HCT116 (cell line): ENCODE measurements around the gene CTNNAL1. TPM values are rescaled to one million over a fixed set of nuclear protein-coding genes. Genes with fewer than 3 reads are reported as not detected.

Experiments used
- ATAC-seq: fragments of 200-7000 bp; cut with Tn5 transposase; 2 replicates; pipeline ENCODE4 v1.9.1; 2020; ENCODE audit warnings: mild to moderate bottlenecking, moderate library complexity
- BruUV-seq: library from RNA; stranded (reverse); fragments of 400-500 nt; replicated peaks from 2 replicates; lab custom pipeline; 2021; lab: Mats Ljungman, UMichigan
- CTCF ChIA-PET: fragments of 300-600 bp; sonication (Branson Sonifier 250); formaldehyde crosslinking; loops from one replicate; lab custom pipeline; 2021; ENCODE audit warnings: antibody characterized with exemption; lab: Charles Lee
- POLR2A ChIA-PET: fragments of 300-600, 350-600 bp; sonication (Branson Sonifier 250); formaldehyde crosslinking; loops from one replicate; lab custom pipeline; 2021; ENCODE audit warnings: antibody characterized with exemption; lab: Charles Lee
- RAD21 ChIA-PET, 2 experiments: fragments of 300-600 bp; sonication (Branson Sonifier 250); formaldehyde crosslinking; loops; one replicate each; lab custom pipeline; 2023; ENCODE audit warnings: low total read pairs in 2 of 2; ENCODE audit not compliant: uncharacterized antibody in 2 of 2, unreplicated experiment in 2 of 2, low non-redundant PET in 1 of 2; lab: Charles Lee
- DNase-seq: peaks from one replicate; pipeline ENCODE4 v3.0.0-alpha.2; 2010; ENCODE audit warnings: low read depth, low spot score
- H2AFZ ChIP-seq: fragments of 200-600 bp; shearing (Covaris generic), sonication (generic); 2 replicates; pipeline ENCODE4 v1.6.1; 2017; ENCODE audit warnings: low read depth, mixed run types, mixed read lengths, antibody characterized with exemption, low read length; ENCODE audit not compliant: poor library complexity, severe bottlenecking
- H3K27ac ChIP-seq: 2 replicates; pipeline ENCODE4 v1.5.1; 2012; ENCODE audit warnings: low read depth, low read length
- H3K27me3 ChIP-seq: fragments of 200-600 bp; sonication (generic); 2 replicates; pipeline ENCODE4 v1.6.1; 2016; ENCODE audit warnings: mixed run types, low read length, mixed read lengths; ENCODE audit not compliant: insufficient read depth
- H3K36me3 ChIP-seq, 2 experiments: fragments of 200-500 bp in 1 of 2; fragments of 200-600 bp in 1 of 2; sonication (Bioruptor generic) in 1 of 2; sonication (generic) in 1 of 2; 2 replicates each; pipeline versions ENCODE4 v1.5.1 to v1.6.1; 2014 to 2016; ENCODE audit warnings: low read length in 2 of 2, inconsistent platforms in 1 of 2, mixed read lengths in 1 of 2, mixed run types in 1 of 2; ENCODE audit not compliant: insufficient read depth in 2 of 2, control insufficient read depth in 1 of 2
- H3K4me1 ChIP-seq, 2 experiments: fragments of 200-600 bp in 1 of 2; sonication (generic) in 1 of 2; 2 replicates each; pipeline versions ENCODE4 v1.5.1 to v1.6.1; 2012 to 2017; ENCODE audit warnings: low read length in 2 of 2, inconsistent platforms in 1 of 2, mild to moderate bottlenecking in 1 of 2, mixed read lengths in 1 of 2, mixed run types in 1 of 2, moderate library complexity in 1 of 2; ENCODE audit not compliant: insufficient read depth in 2 of 2, control insufficient read depth in 1 of 2
- H3K4me2 ChIP-seq: fragments of 200-600 bp; sonication (generic); 2 replicates; pipeline ENCODE4 v1.6.1; 2017; ENCODE audit warnings: mixed run types, low read length, mixed read lengths
- H3K4me3 ChIP-seq, 2 experiments: fragments of 200-600 bp in 1 of 2; sonication (generic) in 1 of 2; replicated peaks in 1 of 2; 2 replicates each; pipeline ENCODE4 v1.5.1; 2011 to 2016; ENCODE audit warnings: low read length in 2 of 2, control low read depth in 1 of 2, low read depth in 1 of 2, mild to moderate bottlenecking in 1 of 2, mixed read lengths in 1 of 2, mixed run types in 1 of 2
- H3K79me2 ChIP-seq: fragments of 200-600 bp; sonication (generic); 2 replicates; pipeline ENCODE4 v1.6.1; 2017; ENCODE audit warnings: mild to moderate bottlenecking, mixed run types, low read length, moderate library complexity, mixed read lengths; ENCODE audit not compliant: insufficient read depth
- H3K9ac ChIP-seq: fragments of 200-600 bp; sonication (generic); 2 replicates; pipeline ENCODE4 v1.6.1; 2016; ENCODE audit warnings: low read length, mixed read lengths
- H3K9me2 ChIP-seq: fragments of 200-600 bp; sonication (generic), shearing (Covaris generic); 2 replicates; pipeline ENCODE4 v1.6.1; 2017; ENCODE audit warnings: mixed run types, mild to moderate bottlenecking, moderate library complexity; ENCODE audit not compliant: insufficient read depth
- H3K9me3 ChIP-seq, 2 experiments: fragments of 200-500 bp in 1 of 2; fragments of 200-600 bp in 1 of 2; sonication (Bioruptor generic) in 1 of 2; sonication (generic) in 1 of 2; 2 replicates each; pipeline ENCODE4 v1.6.1; 2014 to 2017; ENCODE audit warnings: low read length in 2 of 2, mixed read lengths in 2 of 2, inconsistent platforms in 1 of 2, low read depth in 1 of 2, mild to moderate bottlenecking in 1 of 2, mixed run types in 1 of 2, moderate library complexity in 1 of 2; ENCODE audit not compliant: control insufficient read depth in 1 of 2, insufficient read depth in 1 of 2
- H4K20me1 ChIP-seq: fragments of 200-600 bp; sonication (generic), shearing (Covaris generic); 2 replicates; pipeline ENCODE4 v1.6.1; 2017; ENCODE audit warnings: mixed run types, mild to moderate bottlenecking, moderate library complexity; ENCODE audit not compliant: insufficient read depth
- CBX3 ChIP-seq: IDR thresholded peaks from 2 replicates; pipeline ENCODE4 v1.6.1; 2012; ENCODE audit warnings: low read depth
- CEBPB ChIP-seq: IDR thresholded peaks from 2 replicates; pipeline ENCODE4 v1.6.1; 2012; ENCODE audit warnings: low read depth
- EGR1 ChIP-seq: IDR thresholded peaks from 2 replicates; pipeline ENCODE4 v1.6.1; 2012; ENCODE audit warnings: low read depth
- ELF1 ChIP-seq: IDR thresholded peaks from 2 replicates; pipeline ENCODE4 v1.6.1; 2012; ENCODE audit warnings: low read depth, borderline replicate concordance
- EZH2phosphoT487 ChIP-seq: fragments of 200-600 bp; IDR thresholded peaks from 2 replicates; pipeline ENCODE4 v1.6.1; 2018; ENCODE audit warnings: antibody characterized with exemption, borderline replicate concordance
- JUND ChIP-seq: IDR thresholded peaks from 2 replicates; pipeline ENCODE4 v1.6.1; 2012
- POLR2A ChIP-seq: IDR thresholded peaks from 2 replicates; pipeline ENCODE4 v1.7.0; 2011; ENCODE audit warnings: borderline replicate concordance; ENCODE audit not compliant: insufficient read depth, insufficient read length; ENCODE audit errors: extremely low read depth
- POLR2AphosphoS5 ChIP-seq: IDR thresholded peaks from 2 replicates; pipeline ENCODE4 v1.6.1; 2011; ENCODE audit warnings: mild to moderate bottlenecking, low read depth, low read length, moderate library complexity
- SRF ChIP-seq: IDR thresholded peaks from 2 replicates; pipeline ENCODE4 v1.6.1; 2012; ENCODE audit warnings: low read depth
- TCF7L2 ChIP-seq: IDR thresholded peaks from 2 replicates; pipeline ENCODE4 v1.7.0; 2011; ENCODE audit warnings: borderline replicate concordance, inconsistent platforms; ENCODE audit not compliant: insufficient read depth, insufficient read length; ENCODE audit errors: extremely low read depth
- YY1 ChIP-seq: IDR thresholded peaks from 2 replicates; pipeline ENCODE4 v1.6.1; 2011; ENCODE audit warnings: low read length, low read depth, moderate library complexity, mild to moderate bottlenecking; ENCODE audit not compliant: insufficient replicate concordance; ENCODE audit errors: extremely low read depth
- intact Hi-C: fragments of 100-400 bp; cut with micrococcal nuclease; formaldehyde crosslinking; loops from 2 replicates; pipeline ENCODE4 v1.10.0; 2022
- total RNA-seq: library from RNA; stranded (reverse); gene quantifications from one replicate; pipeline ENCODE4 v1.2.1, GENCODE V29; 2021; ENCODE audit not compliant: unreplicated experiment
- TF ChIP-seq, protein P1 (sequence below): IDR thresholded peaks from 2 replicates; pipeline ENCODE4 v1.6.1; 2012; ENCODE audit warnings: low read depth

The CTNNAL1 gene
- total RNA-seq, 1 experiment from 2014 or later: 87.2 TPM

DNA sequence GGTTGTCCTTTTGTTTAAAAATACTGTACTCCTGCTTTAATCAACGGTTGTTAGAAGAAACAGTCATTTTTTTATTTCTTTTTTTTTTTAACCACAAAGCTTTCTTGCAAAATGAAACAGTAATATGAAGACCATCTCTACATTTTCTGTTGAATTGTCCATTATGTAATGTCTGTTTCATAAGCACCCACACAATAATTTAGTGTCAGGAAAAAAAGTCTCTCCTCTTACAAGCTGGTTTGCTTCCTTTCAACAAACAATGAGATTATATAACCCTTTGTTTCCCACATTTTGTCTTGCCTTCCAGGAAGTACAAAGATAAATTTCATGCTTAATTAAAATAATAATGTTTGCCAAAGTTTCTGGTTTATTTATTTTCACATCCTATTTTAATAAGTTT is 16.7 kb downstream of the CTNNAL1 start:
- POLR2A ChIA-PET: no interaction called here
- ATAC-seq: no peak

More for the DNA sequence above, 16.7 kb downstream of the CTNNAL1 start:
- no peak overlapping the region for H3K4me3 ChIP-seq
- no peak for TF ChIP-seq YY1
- TF ChIP-seq EGR1: no peak
- TF ChIP-seq SRF: no peak
- no peak for TF ChIP-seq CBX3
- TF ChIP-seq ELF1: no peak
- TF ChIP-seq EZH2phosphoT487: no peak
- no peak for TF ChIP-seq TCF7L2
- TF ChIP-seq POLR2AphosphoS5: no peak
- no peak for TF ChIP-seq CEBPB
- TF ChIP-seq, protein P1, sequence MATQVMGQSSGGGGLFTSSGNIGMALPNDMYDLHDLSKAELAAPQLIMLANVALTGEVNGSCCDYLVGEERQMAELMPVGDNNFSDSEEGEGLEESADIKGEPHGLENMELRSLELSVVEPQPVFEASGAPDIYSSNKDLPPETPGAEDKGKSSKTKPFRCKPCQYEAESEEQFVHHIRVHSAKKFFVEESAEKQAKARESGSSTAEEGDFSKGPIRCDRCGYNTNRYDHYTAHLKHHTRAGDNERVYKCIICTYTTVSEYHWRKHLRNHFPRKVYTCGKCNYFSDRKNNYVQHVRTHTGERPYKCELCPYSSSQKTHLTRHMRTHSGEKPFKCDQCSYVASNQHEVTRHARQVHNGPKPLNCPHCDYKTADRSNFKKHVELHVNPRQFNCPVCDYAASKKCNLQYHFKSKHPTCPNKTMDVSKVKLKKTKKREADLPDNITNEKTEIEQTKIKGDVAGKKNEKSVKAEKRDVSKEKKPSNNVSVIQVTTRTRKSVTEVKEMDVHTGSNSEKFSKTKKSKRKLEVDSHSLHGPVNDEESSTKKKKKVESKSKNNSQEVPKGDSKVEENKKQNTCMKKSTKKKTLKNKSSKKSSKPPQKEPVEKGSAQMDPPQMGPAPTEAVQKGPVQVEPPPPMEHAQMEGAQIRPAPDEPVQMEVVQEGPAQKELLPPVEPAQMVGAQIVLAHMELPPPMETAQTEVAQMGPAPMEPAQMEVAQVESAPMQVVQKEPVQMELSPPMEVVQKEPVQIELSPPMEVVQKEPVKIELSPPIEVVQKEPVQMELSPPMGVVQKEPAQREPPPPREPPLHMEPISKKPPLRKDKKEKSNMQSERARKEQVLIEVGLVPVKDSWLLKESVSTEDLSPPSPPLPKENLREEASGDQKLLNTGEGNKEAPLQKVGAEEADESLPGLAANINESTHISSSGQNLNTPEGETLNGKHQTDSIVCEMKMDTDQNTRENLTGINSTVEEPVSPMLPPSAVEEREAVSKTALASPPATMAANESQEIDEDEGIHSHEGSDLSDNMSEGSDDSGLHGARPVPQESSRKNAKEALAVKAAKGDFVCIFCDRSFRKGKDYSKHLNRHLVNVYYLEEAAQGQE: no peak
- no peak for TF ChIP-seq JUND
- TF ChIP-seq POLR2A: no peak
- TF ChIP-seq, all 23 proteins: peak for 0
- Histone ChIP-seq H3K36me3 (peaks cover 0 to 5% of the 10 kb centered on the region in 2 experiments; a peak in 1 of 4 replicates), H3K9me3 (no peaks in the 10 kb centered on the region), H2AFZ (no peak overlapping the region), H4K20me1 (no peaks in the 10 kb centered on the region; the same call in 1 of the 2 replicates), H3K9ac (no peak overlapping the region), H3K27me3 (no peaks in the 10 kb centered on the region), H3K79me2 (peaks cover 88% of the 10 kb centered on the region), H3K4me2 (no peak overlapping the region), H3K9me2 (no peaks in the 10 kb centered on the region), H3K27ac (no peak overlapping the region), H3K4me1 (peaks cover 17 to 24% of the 10 kb centered on the region in 2 experiments)
- no TSS peak for BruUV-seq
- ChIA-PET CTCF (no interaction called here), RAD21 (no interaction called here)
- intact Hi-C loops: no loop called here
- no peak for DNase-seq
